Calu3 (cell line): ENCODE measurements around the gene SPO11. TPM values are rescaled to one million over a fixed set of nuclear protein-coding genes. Genes with fewer than 3 reads are reported as not detected.
"Not testable (repeated sequence)": the region's sequence is repeated elsewhere in the genome, so short reads cannot be mapped to it uniquely, and the experiment has no call there.

Experiments
- BruUV-seq: library from RNA; stranded (reverse); fragments of 400-500 nt; replicated peaks from 2 replicates; lab custom pipeline; 2021; lab: Mats Ljungman, UMichigan
- CTCF ChIA-PET: fragments of 300-600 bp; sonication (Branson Sonifier 250); formaldehyde crosslinking; loops from one replicate; lab custom pipeline; 2022; ENCODE audit warnings: antibody characterized with exemption; lab: Charles Lee
- DNase-seq: peaks from one replicate; pipeline ENCODE4 v3.0.0; 2022
- H3K27ac Mint-ChIP-seq: one replicate; pipeline ENCODE4 v1.8.0; 2022; ENCODE audit warnings: mixed read lengths; ENCODE audit not compliant: unreplicated experiment
- H3K27me3 Mint-ChIP-seq: one replicate; pipeline ENCODE4 v1.8.0; 2022; ENCODE audit warnings: mixed read lengths; ENCODE audit not compliant: unreplicated experiment
- H3K36me3 Mint-ChIP-seq: one replicate; pipeline ENCODE4 v1.8.0; 2022; ENCODE audit warnings: mild to moderate bottlenecking, moderate library complexity, mixed read lengths; ENCODE audit not compliant: insufficient read depth, unreplicated experiment
- H3K4me1 Mint-ChIP-seq: one replicate; pipeline ENCODE4 v1.8.0; 2022; ENCODE audit warnings: mild to moderate bottlenecking, low read depth, mixed read lengths; ENCODE audit not compliant: unreplicated experiment
- H3K4me3 Mint-ChIP-seq: one replicate; pipeline ENCODE4 v1.8.0; 2022; ENCODE audit warnings: mild to moderate bottlenecking, low read depth, moderate library complexity, mixed read lengths; ENCODE audit not compliant: unreplicated experiment
- H3K9me3 Mint-ChIP-seq: one replicate; pipeline ENCODE4 v1.8.0; 2022; ENCODE audit warnings: low read depth, mixed read lengths; ENCODE audit not compliant: unreplicated experiment
- intact Hi-C: fragments of 100-400 bp; cut with micrococcal nuclease; formaldehyde crosslinking; loops from one replicate; pipeline ENCODE4 v1.10.0; 2022; ENCODE audit not compliant: unreplicated experiment
- total RNA-seq: library from RNA; stranded (reverse); gene quantifications from 2 replicates; pipeline ENCODE4 v1.2.3, GENCODE V29; 2022
- TF ChIP-seq, protein P1 (sequence below): fragments of 200-600 bp; IDR thresholded peaks from one replicate; pipeline ENCODE4 v1.8.0; 2022; ENCODE audit warnings: antibody characterized with exemption; ENCODE audit not compliant: unreplicated experiment

The SPO11 gene
- total RNA-seq, 1 experiment from 2014 or later, result not detected

DNA sequence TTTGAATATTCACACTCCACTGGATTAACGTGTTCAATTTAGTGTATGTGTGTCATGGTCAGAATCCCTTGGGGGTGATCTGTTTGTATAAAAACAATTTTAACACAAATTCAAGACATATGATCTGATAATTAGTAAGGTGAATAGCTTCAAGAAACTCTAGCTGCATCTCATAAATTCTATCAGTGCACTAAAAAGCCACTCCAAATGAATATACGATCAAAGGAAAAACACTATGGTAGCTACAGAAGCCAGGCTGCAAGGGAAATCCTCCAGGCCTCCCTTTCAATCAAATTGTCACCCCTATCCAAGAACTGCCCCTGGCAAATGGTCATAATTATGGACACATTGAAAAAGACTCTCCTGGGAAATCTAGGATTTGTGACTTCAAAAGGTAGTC, 12.1 kb downstream of the SPO11 start:
- no peaks in the 10 kb centered on the region for H3K4me1 Mint-ChIP-seq
- BruUV-seq, result no TSS peak
- H3K9me3 Mint-ChIP-seq, result no peaks in the 10 kb centered on the region
- CTCF ChIA-PET, result no interaction called here
- H3K27ac Mint-ChIP-seq, result no peak overlapping the region
- no peak overlapping the region for H3K4me3 Mint-ChIP-seq
- intact Hi-C loops, result no loop called here
- H3K27me3 Mint-ChIP-seq, result peaks cover 73% of the 10 kb centered on the region
- no peak for DNase-seq
- TF ChIP-seq, protein P1, sequence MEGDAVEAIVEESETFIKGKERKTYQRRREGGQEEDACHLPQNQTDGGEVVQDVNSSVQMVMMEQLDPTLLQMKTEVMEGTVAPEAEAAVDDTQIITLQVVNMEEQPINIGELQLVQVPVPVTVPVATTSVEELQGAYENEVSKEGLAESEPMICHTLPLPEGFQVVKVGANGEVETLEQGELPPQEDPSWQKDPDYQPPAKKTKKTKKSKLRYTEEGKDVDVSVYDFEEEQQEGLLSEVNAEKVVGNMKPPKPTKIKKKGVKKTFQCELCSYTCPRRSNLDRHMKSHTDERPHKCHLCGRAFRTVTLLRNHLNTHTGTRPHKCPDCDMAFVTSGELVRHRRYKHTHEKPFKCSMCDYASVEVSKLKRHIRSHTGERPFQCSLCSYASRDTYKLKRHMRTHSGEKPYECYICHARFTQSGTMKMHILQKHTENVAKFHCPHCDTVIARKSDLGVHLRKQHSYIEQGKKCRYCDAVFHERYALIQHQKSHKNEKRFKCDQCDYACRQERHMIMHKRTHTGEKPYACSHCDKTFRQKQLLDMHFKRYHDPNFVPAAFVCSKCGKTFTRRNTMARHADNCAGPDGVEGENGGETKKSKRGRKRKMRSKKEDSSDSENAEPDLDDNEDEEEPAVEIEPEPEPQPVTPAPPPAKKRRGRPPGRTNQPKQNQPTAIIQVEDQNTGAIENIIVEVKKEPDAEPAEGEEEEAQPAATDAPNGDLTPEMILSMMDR, result no peak
- no peaks in the 10 kb centered on the region for H3K36me3 Mint-ChIP-seq

DNA sequence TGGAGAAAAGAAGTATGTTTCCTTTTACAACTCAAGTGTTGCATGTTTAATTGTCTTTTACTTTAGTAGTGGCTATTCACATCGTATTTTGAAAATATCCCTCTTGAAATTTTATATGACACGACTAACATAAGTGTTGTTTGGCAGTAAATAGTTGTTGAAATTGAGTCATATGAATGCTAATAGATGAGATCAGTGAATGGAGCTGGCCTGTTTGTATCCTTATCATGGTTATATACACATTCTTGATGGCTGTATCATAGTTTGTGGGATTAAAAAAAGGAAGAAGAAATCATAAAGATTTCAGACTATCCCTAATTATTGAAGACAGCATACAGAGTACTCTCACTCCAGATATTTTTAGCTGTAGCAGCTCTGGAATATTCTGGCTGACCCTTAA, 13.2 kb downstream of the SPO11 start:
- BruUV-seq, result no TSS peak

DNA sequence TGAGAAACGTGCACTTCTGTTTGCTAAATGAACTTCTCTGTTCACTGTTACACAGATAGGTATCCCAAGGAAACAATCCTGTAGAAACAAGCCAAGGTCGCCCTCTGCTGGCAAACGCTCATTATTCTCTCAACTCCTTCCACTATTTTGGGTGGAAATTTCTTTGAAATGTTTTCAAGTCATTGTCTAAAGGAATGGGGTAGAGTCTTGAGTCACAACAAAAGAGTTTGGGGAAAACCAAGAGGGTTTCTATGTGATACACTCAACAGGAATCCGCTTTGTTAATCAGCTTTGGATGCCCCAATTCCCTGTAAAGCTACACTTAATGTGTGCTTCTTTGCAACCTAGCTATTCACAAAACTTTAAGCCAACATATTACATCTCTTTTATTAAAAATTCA, 16.9 kb downstream of the SPO11 start:
- TF ChIP-seq, protein P1, result peak; percentile 66
- no TSS peak for BruUV-seq
- peaks cover 7% of the 10 kb centered on the region for H3K36me3 Mint-ChIP-seq

More for the DNA sequence above, 13.2 kb downstream of the SPO11 start:
- no peak for DNase-seq
- H3K9me3 Mint-ChIP-seq, result no peaks in the 10 kb centered on the region
- H3K4me3 Mint-ChIP-seq, result no peak overlapping the region
- CTCF ChIA-PET, result no interaction called here
- H3K27me3 Mint-ChIP-seq, result peaks cover 71% of the 10 kb centered on the region
- H3K27ac Mint-ChIP-seq, result no peak overlapping the region
- H3K36me3 Mint-ChIP-seq, result no peaks in the 10 kb centered on the region
- TF ChIP-seq, protein P1, result no peak
- no peaks in the 10 kb centered on the region for H3K4me1 Mint-ChIP-seq
- intact Hi-C loops, result no loop called here

DNA sequence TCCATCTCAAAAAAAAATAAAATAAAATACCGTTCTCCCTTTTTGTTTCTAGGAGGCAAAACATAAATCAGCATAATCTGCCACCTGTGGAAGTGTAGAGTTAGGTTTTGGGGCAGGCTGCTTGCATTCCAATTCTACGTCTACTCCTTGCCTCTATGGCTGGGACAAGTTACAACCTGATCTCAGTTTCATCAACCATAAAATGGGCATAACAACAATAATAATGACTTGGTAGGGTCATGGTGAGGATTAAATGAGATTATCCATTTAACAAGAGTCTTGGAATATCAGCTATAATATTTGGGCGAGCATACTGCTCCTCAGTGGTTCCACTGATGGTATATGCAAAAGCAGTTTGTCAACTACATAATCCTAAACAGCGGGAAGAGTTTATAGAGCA, 17.8 kb downstream of the SPO11 start:
- H3K36me3 Mint-ChIP-seq, result peaks cover 14% of the 10 kb centered on the region
- TF ChIP-seq, protein P1, result no peak
- intact Hi-C loops, result no loop called here
- DNase-seq, result no peak
- no peak overlapping the region for H3K27ac Mint-ChIP-seq
- no TSS peak for BruUV-seq
- no peaks in the 10 kb centered on the region for H3K9me3 Mint-ChIP-seq
- peaks cover 10% of the 10 kb centered on the region for H3K4me1 Mint-ChIP-seq
- CTCF ChIA-PET, result interaction anchor here (3.4 kb wide), 1 partner anchor 256 kb away, joined by 29 read pairs; no protein-coding TSS in a partner anchor
- H3K27me3 Mint-ChIP-seq, result peaks cover 40% of the 10 kb centered on the region
- no peak overlapping the region for H3K4me3 Mint-ChIP-seq

More for the DNA sequence above, 16.9 kb downstream of the SPO11 start:
- Mint-ChIP-seq H3K27me3 (peaks cover 49% of the 10 kb centered on the region), H3K27ac (no peak overlapping the region), H3K4me1 (peaks cover under 1% of the 10 kb centered on the region), H3K4me3 (no peak overlapping the region), H3K9me3 (no peaks in the 10 kb centered on the region)
- intact Hi-C loops, result loop anchor here (1.0 kb wide), 1 partner anchor 257 kb away; no protein-coding TSS in a partner anchor
- peak; percentile 85 for DNase-seq
- CTCF ChIA-PET, result interaction anchor here (1.2 to 3.4 kb wide), 3 partner anchors 10 to 256 kb away, joined by 3 to 29 read pairs (median 3); no protein-coding TSS in a partner anchor

DNA sequence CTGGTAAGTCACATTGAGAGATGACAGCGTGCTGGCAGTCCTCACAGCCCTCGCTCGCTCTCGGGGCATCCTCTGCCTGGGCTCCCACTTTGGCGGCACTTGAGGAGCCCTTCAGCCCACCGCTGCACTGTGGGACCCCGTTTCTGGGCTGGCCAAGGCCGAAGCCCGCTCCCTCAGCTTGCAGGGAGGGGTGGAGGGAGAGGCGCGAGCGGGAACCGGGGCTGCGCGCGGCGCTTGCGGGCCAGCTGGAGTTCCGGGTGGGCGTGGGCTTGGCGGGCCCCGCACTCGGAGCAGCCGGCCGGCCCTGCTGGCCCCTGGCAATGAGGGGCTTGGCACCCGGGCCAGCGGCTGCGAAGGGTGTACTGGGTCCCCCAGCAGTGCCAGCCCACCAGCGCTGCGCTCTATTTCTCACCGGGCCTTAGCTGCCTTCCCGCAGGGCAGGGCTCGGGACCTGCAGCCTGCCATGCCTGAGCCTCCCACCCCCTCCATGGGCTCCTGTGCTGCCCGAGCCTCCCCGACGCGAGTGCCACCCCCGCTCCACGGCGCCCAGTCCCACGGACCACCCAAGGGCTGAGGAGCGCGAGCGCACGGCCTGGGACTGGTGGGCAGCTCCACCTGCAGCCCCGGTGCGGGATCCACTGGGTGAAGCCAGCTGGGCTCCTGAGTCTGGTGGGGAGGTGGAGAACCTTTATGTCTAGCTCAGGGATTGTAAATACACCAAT, 18.8 kb downstream of the SPO11 start:
- DNase-seq, H3K4me3 Mint-ChIP-seq, BruUV-seq, H3K9me3 Mint-ChIP-seq, intact Hi-C loops, H3K27ac Mint-ChIP-seq: not testable (repeated sequence)
- CTCF ChIA-PET, result interaction anchor here (1.5 to 3.4 kb wide), 2 partner anchors 16 to 257 kb away, joined by 4 to 29 read pairs; no protein-coding TSS in a partner anchor
- H3K27me3 Mint-ChIP-seq, result peaks cover 30% of the 10 kb centered on the region
- H3K36me3 Mint-ChIP-seq, result peaks cover 21% of the 10 kb centered on the region
- H3K4me1 Mint-ChIP-seq, result peaks cover 20% of the 10 kb centered on the region

DNA sequence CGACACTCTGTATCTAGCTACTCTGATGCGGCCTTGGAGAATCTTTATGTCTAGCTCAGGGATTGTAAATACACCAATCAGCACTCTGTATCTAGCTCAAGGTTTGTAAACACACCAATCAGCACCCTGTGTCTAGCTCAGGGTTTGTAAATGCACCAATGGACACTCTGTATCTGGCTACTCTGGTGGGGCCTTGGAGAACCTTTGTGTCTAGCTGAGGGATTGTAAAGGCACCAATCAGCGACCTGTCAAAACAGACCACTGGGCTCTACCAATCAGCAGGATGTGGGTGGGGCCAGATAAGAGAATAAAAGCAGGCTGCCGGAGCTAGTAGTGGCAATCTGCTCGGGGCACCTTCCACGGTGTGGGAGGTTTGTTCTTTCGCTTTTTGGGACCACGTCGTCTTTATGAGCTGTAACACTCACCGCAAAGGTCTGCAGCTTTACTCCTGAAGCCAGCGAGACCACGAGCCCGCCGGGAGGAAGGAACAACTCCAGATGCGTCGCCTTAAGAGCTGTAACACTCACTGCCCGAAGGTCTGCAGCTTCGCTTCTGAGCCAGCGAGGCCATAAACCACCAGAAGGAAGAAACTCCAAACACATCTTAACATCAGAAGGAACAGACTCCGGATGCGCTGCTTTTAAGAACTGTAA, 19.4 kb downstream of the SPO11 start:
- H3K27ac Mint-ChIP-seq, BruUV-seq, H3K9me3 Mint-ChIP-seq, DNase-seq, H3K4me3 Mint-ChIP-seq, intact Hi-C loops: not testable (repeated sequence)
- Mint-ChIP-seq H3K4me1 (peaks cover 24% of the 10 kb centered on the region), H3K27me3 (peaks cover 27% of the 10 kb centered on the region), H3K36me3 (peaks cover 28% of the 10 kb centered on the region)
- CTCF ChIA-PET, result interaction anchor here (1.3 to 1.5 kb wide), 2 partner anchors 17 to 189 kb away, joined by 3 to 4 read pairs; no protein-coding TSS in a partner anchor
